ENCODE measurements around the gene RPL27A.

RPL27A gene

DNA sequence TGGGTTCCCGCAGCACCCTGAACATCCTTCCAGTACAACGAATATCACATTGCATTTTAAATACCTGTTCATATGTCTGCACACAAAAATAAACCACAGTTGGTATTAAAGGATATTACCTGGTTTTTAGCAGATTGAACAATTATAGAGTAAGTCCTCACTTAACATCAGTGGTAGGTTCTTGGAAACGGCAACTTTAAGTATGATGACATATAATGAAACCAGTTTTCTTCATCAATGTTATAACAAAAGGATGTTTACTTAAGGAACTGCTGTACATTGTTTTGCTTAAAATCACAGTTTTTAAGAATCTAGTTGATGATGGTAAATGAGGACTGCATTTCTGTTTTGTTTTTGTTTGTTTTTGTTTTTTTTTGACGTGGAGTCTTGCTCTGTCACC is 28.1 kb upstream of the RPL27A start:
- no peak overlapping the region for H3K4me2 ChIP-seq (ENCODE audit: low read length)
- no peaks in the 10 kb centered on the region for H4K20me1 ChIP-seq (ENCODE audit: insufficient read depth, low read length)
- H3K4me1 ChIP-seq (ENCODE audit: low read length): no peaks in the 10 kb centered on the region
- no peak overlapping the region for H3K9ac ChIP-seq (ENCODE audit: low read length)
- no peaks in the 10 kb centered on the region for H3K27me3 ChIP-seq (ENCODE audit: low read depth, low read length)
- H3K4me3 ChIP-seq (ENCODE audit: low read length): no peak overlapping the region
- no peaks in the 10 kb centered on the region for H3K36me3 ChIP-seq (replicated peaks; ENCODE audit: low read depth, low read length)
- no peaks in the 10 kb centered on the region for H3K9me3 ChIP-seq (ENCODE audit: insufficient read depth, low read length)
- H3K79me2 ChIP-seq (ENCODE audit: low read length): no peaks in the 10 kb centered on the region
- TF ChIP-seq EZH2phosphoT487 (IDR thresholded peaks at IDR 0.05; ENCODE audit: low read depth): no peak
- TF ChIP-seq, protein P1, sequence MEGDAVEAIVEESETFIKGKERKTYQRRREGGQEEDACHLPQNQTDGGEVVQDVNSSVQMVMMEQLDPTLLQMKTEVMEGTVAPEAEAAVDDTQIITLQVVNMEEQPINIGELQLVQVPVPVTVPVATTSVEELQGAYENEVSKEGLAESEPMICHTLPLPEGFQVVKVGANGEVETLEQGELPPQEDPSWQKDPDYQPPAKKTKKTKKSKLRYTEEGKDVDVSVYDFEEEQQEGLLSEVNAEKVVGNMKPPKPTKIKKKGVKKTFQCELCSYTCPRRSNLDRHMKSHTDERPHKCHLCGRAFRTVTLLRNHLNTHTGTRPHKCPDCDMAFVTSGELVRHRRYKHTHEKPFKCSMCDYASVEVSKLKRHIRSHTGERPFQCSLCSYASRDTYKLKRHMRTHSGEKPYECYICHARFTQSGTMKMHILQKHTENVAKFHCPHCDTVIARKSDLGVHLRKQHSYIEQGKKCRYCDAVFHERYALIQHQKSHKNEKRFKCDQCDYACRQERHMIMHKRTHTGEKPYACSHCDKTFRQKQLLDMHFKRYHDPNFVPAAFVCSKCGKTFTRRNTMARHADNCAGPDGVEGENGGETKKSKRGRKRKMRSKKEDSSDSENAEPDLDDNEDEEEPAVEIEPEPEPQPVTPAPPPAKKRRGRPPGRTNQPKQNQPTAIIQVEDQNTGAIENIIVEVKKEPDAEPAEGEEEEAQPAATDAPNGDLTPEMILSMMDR (IDR thresholded peaks at IDR 0.05; ENCODE audit: low read depth, low read length): no peak
- no peak overlapping the region for H2AFZ ChIP-seq (ENCODE audit: low read depth, low read length)
- no peak overlapping the region for H3K27ac ChIP-seq (ENCODE audit: low read length)

DNA sequence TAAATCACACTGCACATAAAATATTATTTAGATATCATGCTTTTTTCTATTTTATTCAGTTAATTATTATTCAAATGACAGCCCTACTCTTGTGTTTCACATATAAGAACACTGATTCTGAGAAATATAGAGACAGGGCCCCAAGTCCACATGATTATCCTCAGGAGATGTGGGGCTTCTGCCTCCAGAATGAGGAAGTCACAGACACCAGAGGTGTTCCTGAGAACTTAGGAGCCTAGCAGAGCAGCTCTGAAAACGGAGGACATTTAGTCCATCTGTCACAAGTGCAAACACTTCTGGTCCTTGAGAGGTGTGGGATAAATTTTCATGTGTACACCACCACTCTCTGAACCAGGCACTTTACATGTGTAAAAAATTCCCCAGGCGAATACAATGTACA is 26.3 kb upstream of the RPL27A start:
- no peaks in the 10 kb centered on the region for H3K9me3 ChIP-seq (ENCODE audit: insufficient read depth, low read length)
- H3K79me2 ChIP-seq (ENCODE audit: low read length): no peaks in the 10 kb centered on the region
- no peak overlapping the region for H3K9ac ChIP-seq (ENCODE audit: low read length)
- H3K4me1 ChIP-seq (ENCODE audit: low read length): no peaks in the 10 kb centered on the region
- H3K27me3 ChIP-seq (ENCODE audit: low read depth, low read length): no peaks in the 10 kb centered on the region
- H3K4me2 ChIP-seq (ENCODE audit: low read length): no peak overlapping the region
- no peak overlapping the region for H2AFZ ChIP-seq (ENCODE audit: low read depth, low read length)
- no peaks in the 10 kb centered on the region for H4K20me1 ChIP-seq (ENCODE audit: insufficient read depth, low read length)
- no peak overlapping the region for H3K27ac ChIP-seq (ENCODE audit: low read length)
- no peak for TF ChIP-seq EZH2phosphoT487 (IDR thresholded peaks at IDR 0.05; ENCODE audit: low read depth)
- TF ChIP-seq, protein P1 (IDR thresholded peaks at IDR 0.05; ENCODE audit: low read depth, low read length): no peak
- no peak overlapping the region for H3K4me3 ChIP-seq (ENCODE audit: low read length)
- H3K36me3 ChIP-seq (replicated peaks; ENCODE audit: low read depth, low read length): no peaks in the 10 kb centered on the region

GRCh38 chr11:8658321-8659057 is 24.1 kb upstream of the RPL27A start:
- H3K9me3 ChIP-seq (ENCODE audit: insufficient read depth, low read length): no peaks in the 10 kb centered on the region
- H3K4me3 ChIP-seq (ENCODE audit: low read length): no peak overlapping the region
- no peaks in the 10 kb centered on the region for H3K4me1 ChIP-seq (ENCODE audit: low read length)
- no peaks in the 10 kb centered on the region for H3K79me2 ChIP-seq (ENCODE audit: low read length)
- no peak overlapping the region for H3K27ac ChIP-seq (ENCODE audit: low read length)
- no peak overlapping the region for H3K9ac ChIP-seq (ENCODE audit: low read length)
- H3K36me3 ChIP-seq (replicated peaks; ENCODE audit: low read depth, low read length): no peaks in the 10 kb centered on the region
- TF ChIP-seq EZH2phosphoT487 (IDR thresholded peaks at IDR 0.05; ENCODE audit: low read depth): no peak
- H4K20me1 ChIP-seq (ENCODE audit: insufficient read depth, low read length): no peaks in the 10 kb centered on the region
- no peak overlapping the region for H3K4me2 ChIP-seq (ENCODE audit: low read length)
- no peak overlapping the region for H2AFZ ChIP-seq (ENCODE audit: low read depth, low read length)
- no peaks in the 10 kb centered on the region for H3K27me3 ChIP-seq (ENCODE audit: low read depth, low read length)

DNA sequence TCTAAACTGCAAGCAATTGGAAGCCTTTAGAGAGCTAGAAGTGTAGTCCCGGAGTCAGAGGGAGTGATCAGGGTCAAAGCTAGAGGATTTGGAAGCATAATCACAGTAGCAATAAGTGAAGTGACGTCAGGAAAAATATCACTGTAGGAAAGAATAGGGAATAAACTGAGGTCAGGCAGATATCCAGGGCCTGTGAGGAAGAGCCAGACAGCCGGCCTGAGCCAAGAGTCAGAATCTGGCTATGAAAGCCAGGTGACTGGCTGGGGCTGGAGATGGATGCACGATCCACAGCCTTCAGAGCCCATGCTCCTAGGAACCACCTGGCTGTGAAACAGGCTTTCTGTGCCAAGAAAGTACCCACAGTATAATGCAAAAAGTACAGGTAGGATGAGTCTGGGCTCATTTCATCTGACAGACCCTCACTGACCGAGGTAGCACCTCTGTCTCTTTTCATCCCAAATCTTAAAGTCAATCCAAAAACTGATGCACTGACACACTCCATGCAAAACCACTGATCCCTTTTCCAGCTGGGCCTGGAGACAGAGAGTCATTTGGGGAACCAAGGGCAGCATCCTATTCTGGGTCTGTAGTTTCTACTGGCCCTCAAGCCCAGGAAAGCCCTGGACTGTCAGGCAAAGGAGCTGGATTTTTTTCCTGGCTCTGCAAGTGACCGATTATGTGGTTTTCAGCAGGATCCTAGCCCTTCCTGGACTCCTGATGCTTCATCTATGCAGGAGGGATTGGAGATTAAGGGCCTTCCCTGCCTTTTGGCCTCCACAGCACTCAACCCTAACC is 21.4 kb upstream of the RPL27A start:
- H3K27ac ChIP-seq (ENCODE audit: low read length): no peak overlapping the region
- H2AFZ ChIP-seq (ENCODE audit: low read depth, low read length): no peak overlapping the region
- H3K9ac ChIP-seq (ENCODE audit: low read length): no peak overlapping the region
- H3K79me2 ChIP-seq (ENCODE audit: low read length): no peaks in the 10 kb centered on the region
- no peaks in the 10 kb centered on the region for H3K36me3 ChIP-seq (replicated peaks; ENCODE audit: low read depth, low read length)
- no peak overlapping the region for H3K4me3 ChIP-seq (ENCODE audit: low read length)
- no peak overlapping the region for H3K4me2 ChIP-seq (ENCODE audit: low read length)
- H4K20me1 ChIP-seq (ENCODE audit: insufficient read depth, low read length): no peaks in the 10 kb centered on the region
- TF ChIP-seq EZH2phosphoT487 (IDR thresholded peaks at IDR 0.05; ENCODE audit: low read depth): no peak
- TF ChIP-seq, protein P1 (IDR thresholded peaks at IDR 0.05; ENCODE audit: low read depth, low read length): no peak
- no peaks in the 10 kb centered on the region for H3K9me3 ChIP-seq (ENCODE audit: insufficient read depth, low read length)
- no peaks in the 10 kb centered on the region for H3K4me1 ChIP-seq (ENCODE audit: low read length)
- H3K27me3 ChIP-seq (ENCODE audit: low read depth, low read length): no peaks in the 10 kb centered on the region

All from OCI-LY3 (cell line).